Activated T-cell treated with anti-CD3 and anti-CD28 coated beads for 48 hours (primary cell): ENCODE measurements around the gene SENP7.
"Not testable (repeated sequence)": the region's sequence is repeated elsewhere in the genome, so short reads cannot be mapped to it uniquely, and the experiment has no call there.

Experiments
- DNase-seq: peaks from one replicate; pipeline ENCODE4 v3.0.0-alpha.2; 2020; ENCODE audit warnings: low read depth

The SENP7 gene

GRCh38 chr3:101438641-101439040 lies 74.4 kb downstream of the SENP7 start:
- not testable (repeated sequence) for DNase-seq

- DNase-seq = no peak
Observed at GRCh38 chr3:101433652-101434051, 79.4 kb downstream of the SENP7 start.

- DNase-seq = peak; percentile 6
Observed at GRCh38 chr3:101423984-101424888, 88.8 kb downstream of the SENP7 start.

GRCh38 chr3:101418851-101419250 lies 94.2 kb downstream of the SENP7 start:
- no peak for DNase-seq

- no peak for DNase-seq
Observed at GRCh38 chr3:101414121-101414520, 98.9 kb downstream of the SENP7 start.

- no peak for DNase-seq
Observed at GRCh38 chr3:101413656-101414055, 99.4 kb downstream of the SENP7 start.

DNA sequence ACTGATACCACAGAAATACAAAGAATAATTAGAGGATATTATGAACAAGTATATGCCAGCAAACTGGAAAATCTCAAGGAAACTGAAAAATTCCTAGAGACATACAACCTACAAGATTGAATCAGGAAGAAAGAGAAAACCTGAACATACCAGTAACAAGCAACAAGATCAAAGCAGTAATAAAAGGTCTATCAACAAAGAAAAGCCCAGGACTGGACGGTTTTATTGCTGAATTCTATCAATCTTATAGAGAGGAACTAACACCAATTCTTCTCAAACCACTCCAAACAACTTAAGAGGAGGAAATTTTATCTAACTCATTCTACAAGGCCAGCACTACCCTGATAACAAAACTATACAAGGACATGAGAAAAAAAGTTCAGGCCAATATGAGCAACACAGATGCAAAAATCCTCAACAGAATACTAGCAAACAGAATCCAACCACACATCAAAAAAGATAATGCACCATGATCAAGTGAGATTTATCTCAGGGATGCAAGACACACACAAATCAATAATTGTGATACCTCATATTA lies 121.5 kb downstream of the SENP7 start:
- no peak for DNase-seq

- DNase-seq = no peak
Observed at GRCh38 chr3:101388706-101389105, 124.3 kb downstream of the SENP7 start.

- no peak for DNase-seq
Observed at GRCh38 chr3:101387351-101387750, 125.7 kb downstream of the SENP7 start.

DNA sequence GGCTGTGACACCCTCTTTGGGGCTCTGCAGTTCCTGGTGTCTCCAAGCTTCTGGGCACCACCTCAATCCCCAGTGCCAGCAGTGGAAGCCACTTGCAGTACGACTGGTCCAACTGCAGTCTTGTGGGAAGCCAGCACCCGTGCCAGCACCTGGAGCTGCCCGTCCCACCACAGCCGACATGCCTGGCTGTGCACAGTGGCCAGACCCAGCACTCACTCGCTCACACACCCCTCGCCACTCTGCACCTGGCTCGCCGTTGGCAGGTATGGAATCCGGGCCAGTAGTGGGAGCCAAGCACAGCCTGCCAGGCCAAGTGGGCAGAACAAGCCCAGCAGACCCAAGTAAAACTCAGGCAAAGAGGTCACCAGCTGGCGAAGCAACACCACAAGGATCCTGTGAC lies 128.6 kb downstream of the SENP7 start:
- DNase-seq = no peak

GRCh38 chr3:101383656-101384055 lies 129.4 kb downstream of the SENP7 start:
- DNase-seq = no peak

DNA sequence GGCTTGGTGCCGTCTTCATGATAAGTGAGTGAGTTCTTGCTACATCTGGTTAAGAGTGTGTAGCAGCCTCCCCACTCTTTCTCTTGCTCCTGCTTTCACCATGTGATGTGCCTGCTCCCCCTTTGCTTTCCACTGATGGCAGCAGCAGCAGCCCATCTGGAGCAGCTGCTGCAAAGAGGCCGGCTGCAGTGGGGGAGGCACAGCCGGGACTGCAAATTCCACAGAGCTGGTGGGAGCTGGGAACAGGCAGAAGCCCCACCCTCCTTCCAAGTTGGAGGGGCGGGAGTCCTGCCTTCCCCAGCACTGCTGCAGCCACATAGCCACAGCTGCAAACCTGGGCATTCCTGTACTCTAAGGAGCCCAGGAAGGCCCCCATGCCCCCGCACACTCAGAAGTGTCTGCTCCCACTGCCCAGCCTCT lies 129.8 kb downstream of the SENP7 start:
- no peak for DNase-seq

DNA sequence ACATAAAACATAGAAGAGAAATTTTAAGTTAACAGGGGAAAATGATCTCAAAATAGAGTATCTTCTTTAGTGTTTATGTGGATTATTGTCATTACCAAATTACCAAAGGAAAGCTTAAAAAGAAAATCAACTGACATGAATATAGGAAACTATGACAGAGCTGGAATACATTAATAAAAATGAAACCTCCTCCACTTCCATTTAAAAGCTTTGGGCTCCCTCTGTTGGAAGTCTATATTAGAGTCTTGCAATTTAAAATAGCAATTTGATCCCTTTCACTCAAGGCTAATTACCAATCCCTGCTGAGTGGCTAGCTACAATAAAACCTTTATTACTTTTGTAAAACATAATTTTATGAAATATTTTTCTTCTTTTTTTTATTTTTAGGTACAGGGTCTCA lies 131.2 kb downstream of the SENP7 start:
- no peak for DNase-seq

DNA sequence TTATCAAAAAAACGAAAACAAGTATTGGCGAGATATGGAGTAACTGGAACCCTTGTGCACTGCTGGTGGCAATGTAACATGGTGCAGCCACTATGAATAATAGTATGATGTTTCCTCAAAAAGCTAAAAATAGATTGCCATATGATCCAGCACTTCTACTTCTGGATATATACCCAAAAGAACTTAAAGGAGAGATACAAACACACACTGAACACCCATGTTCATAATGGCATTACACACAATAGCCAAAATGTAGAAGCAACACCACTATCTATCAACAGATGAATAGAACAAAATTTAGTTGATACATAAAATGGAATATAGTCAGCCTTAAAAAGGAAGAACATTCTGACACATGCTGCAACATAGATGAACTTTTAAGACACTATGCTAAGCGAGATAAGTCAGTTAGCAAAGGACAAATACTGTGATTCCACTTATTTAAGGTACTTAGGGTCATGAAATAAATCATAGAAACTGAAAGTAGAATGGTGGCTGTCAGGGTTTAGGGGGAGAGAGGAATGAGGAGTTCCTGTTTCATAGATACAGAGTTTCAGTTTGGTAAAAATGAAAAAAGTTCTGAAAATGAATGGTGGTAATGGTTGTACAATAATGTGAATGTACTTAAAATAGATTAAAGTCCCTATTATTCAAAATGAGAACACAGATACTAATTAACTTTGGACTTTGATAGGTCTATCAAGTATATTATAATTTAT lies 133.2 kb downstream of the SENP7 start:
- no peak for DNase-seq

DNA sequence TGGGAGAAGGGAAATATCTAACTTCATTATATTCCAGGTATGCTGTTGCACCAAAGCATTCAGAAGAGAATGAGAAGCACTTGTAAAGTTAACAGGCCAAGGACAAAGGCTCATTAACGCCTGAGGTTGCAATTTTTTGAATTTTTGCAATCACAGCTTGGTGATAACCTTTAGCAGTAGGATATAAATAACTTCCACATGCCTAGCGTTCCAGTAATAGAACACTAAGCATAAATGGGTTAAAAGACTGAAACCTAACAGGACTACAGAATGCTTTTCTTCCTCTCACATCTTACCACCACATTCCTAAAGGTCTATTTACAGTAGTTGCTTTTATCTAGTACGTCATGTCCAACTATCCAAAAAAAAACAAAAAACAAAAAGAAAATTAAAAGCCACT lies 135.2 kb downstream of the SENP7 start:
- DNase-seq = no peak

DNA sequence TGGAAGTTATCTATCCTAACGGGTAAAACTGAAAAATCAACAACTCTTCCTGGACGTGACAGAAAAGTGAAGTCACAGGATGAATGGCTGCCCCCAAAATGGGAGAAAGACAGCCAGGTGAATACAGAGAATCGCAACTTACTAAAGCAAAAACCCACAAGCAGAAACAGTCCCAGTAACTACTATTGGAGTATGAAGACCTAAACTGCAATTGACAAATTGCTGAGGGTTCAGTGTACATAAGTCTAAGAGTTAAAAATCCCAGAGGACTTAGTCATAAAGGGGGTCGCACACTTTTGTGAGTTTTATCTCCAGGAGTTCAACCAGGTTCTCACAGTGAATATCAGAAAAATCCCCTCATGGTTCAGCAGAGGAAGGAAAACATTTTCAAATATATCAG lies 135.8 kb downstream of the SENP7 start:
- DNase-seq = no peak

- DNase-seq = no peak
Observed at GRCh38 chr3:101375586-101375985, 137.4 kb downstream of the SENP7 start.

- DNase-seq = no peak
Observed at GRCh38 chr3:101362406-101362805, 150.6 kb downstream of the SENP7 start.

GRCh38 chr3:101351829-101352228 lies 161.2 kb downstream of the SENP7 start:
- no peak for DNase-seq

GRCh38 chr3:101340591-101340990 lies 172.4 kb downstream of the SENP7 start:
- DNase-seq = no peak

- DNase-seq = no peak
Observed at GRCh38 chr3:101333883-101334282, 179.1 kb downstream of the SENP7 start.

DNA sequence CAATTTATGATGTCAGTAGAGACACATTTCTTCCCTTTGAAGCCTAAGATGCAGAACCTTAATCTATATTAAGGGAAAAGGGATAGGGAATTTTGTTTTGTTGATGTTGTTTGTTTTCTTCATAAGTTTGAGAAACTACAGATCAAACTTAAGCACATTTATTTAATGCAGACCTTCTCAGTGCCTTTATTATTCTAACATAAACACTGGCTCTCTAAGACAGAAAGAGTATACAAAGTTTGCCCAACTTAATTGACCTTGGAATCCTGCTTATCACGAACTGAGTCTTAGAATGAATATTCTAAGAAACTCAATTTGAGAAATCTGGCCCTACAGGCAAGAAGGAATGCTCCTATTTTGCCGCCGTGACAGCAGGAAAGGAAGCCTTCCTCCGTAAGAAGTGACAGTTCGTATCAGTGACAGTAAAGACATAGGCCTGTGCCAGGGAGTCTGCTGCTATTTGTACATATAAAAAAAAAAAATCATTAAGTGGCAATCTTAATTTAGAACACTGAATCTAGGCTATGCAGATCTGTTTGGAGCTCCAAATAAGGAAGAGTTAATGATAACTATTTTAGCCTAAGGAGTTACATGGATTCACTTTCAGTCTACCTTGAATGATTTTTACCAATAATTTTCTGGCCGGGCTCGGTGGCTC lies 183.9 kb downstream of the SENP7 start:
- no peak for DNase-seq
